Pancreas (tissue), 10 donors: ENCODE measurements around the gene GLIPR2. TPM values are rescaled to one million over a fixed set of nuclear protein-coding genes. Genes with fewer than 3 reads are reported as not detected.

Source experiments
- ATAC-seq, 4 donors: fragments of 200-7000 bp; cut with Tn5 transposase; one replicate each; pipeline versions ENCODE4 v1.8.0 to v1.9.1; 2020; ENCODE audit warnings: mild to moderate bottlenecking in 4 of 4, moderate library complexity in 4 of 4
- DNase-seq, 6 donors: peaks; one replicate each; pipeline ENCODE4 v3.0.0-alpha.2; 2020
- FAIRE-seq: peaks from 2 replicates; lab custom pipeline; 2012; peaks lifted over from hg19 to GRCh38; lab: Jason Lieb, UNC
- H3K27ac ChIP-seq, 4 donors: fragments of 200-600 bp; sonication (generic); 1 replicate in 3 of 4; 2 replicates in 1 of 4; pipeline versions ENCODE4 v1.5.0 to v1.8.0; 2020
- H3K27me3 ChIP-seq, 4 donors: fragments of 200-600 bp; one replicate each; pipeline ENCODE4 v1.8.0; 2021
- H3K36me3 ChIP-seq, 3 donors: fragments of 200-600 bp; sonication (generic) in 1 of 3; one replicate each; pipeline versions ENCODE4 v1.5.0 to v1.8.0; 2020 to 2021
- H3K4me1 ChIP-seq, 3 donors: fragments of 200-600 bp; one replicate each; pipeline ENCODE4 v1.8.0; 2021
- H3K4me3 ChIP-seq, 4 donors: fragments of 200-600 bp; sonication (generic) in 2 of 4; one replicate each; pipeline versions ENCODE4 v1.5.0 to v1.8.0; 2020 to 2021
- H3K9me3 ChIP-seq, 4 donors: fragments of 200-600 bp; one replicate each; pipeline ENCODE4 v1.8.0; 2021
- WGBS, 2 donors: extraction: QIAGEN DNeasy Blood & Tissue Kit; methylation state at CpG; one replicate each; pipeline ENCODE4 v1.1.7; 2013; 5-methylcytosine and 5-hydroxymethylcytosine counted together
- intact Hi-C, 3 donors: fragments of 100-400 bp; cut with DNase I; formaldehyde crosslinking; loops; one replicate each; pipeline versions ENCODE4 v1.11.1 to v1.14.2; 2022
- polyA plus RNA-seq, 2 donors: library from polyadenylated mRNA; stranded (reverse); fragments of 200-250 nt; gene quantifications; one replicate each; pipeline ENCODE4 v1.2.3, GENCODE V29; 2013
- total RNA-seq, 6 donors: library from RNA; stranded (reverse); fragmentation: NEBNext Ultra II Directional in 4 of 6; extraction: Animal tissue kit (Norgen Biotek cat#: 25700) in 4 of 6; gene quantifications; one replicate each; pipeline versions ENCODE4 v1.2.1 to v1.2.4, GENCODE V29; 2021 to 2023
- TF ChIP-seq, protein P1 (sequence below), 4 donors: fragments of 200-600 bp; sonication (generic) in 3 of 4; IDR thresholded peaks; one replicate each; pipeline versions ENCODE4 v1.5.0 to v1.8.0; 2021; ENCODE audit warnings: antibody characterized with exemption in 4 of 4
- donor health status: healthy with polysubstance abuse.
- donor health status: DM: no; HTN: no; CAD: no; lungs with moderate emphysema.
- donor health status: DM: no; HTN: no; CAD: no.
- donor health status: control.
- donor health status: control.
- donor health status: Bipolar disorder and iron deficiency.
- donor health status: DM: yes; HTN: yes; CAD: no.
- donor health status: DM: no; HTN: no; CAD: no.
- donor health status: DM: no; HTN: no; CAD: no.
- donor health status: DM: yes; HTN: yes; CAD: no.

The GLIPR2 gene
- total and polyA plus RNA-seq, 8 donors, result 1.3 to 10.0 (median 4.5) TPM

DNA sequence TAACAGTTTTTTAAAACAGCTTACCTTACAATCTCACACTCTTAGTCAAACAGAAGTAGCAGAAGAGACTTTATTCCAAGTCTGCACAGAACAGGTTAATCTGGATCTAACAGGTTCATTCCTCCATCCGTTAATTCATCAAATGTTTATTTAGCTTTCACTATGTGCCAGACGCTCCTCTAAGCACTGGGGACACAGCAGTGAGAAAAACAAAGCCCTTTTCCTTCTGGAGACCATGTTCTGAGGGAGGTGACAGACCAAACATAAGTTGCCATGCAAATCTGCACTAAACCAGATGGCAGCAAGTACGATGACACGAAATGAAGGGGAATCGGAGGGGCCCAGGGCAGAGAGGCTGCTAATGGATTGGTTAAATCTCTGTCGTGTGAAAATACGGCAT is 17.1 kb upstream of the GLIPR2 start:
- H3K4me3 ChIP-seq, result no peak overlapping the region
- intact Hi-C loops, result no loop called here
- TF ChIP-seq, protein P1, sequence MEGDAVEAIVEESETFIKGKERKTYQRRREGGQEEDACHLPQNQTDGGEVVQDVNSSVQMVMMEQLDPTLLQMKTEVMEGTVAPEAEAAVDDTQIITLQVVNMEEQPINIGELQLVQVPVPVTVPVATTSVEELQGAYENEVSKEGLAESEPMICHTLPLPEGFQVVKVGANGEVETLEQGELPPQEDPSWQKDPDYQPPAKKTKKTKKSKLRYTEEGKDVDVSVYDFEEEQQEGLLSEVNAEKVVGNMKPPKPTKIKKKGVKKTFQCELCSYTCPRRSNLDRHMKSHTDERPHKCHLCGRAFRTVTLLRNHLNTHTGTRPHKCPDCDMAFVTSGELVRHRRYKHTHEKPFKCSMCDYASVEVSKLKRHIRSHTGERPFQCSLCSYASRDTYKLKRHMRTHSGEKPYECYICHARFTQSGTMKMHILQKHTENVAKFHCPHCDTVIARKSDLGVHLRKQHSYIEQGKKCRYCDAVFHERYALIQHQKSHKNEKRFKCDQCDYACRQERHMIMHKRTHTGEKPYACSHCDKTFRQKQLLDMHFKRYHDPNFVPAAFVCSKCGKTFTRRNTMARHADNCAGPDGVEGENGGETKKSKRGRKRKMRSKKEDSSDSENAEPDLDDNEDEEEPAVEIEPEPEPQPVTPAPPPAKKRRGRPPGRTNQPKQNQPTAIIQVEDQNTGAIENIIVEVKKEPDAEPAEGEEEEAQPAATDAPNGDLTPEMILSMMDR (IDR thresholded peaks at IDR 0.05), result no peak
- no peaks in the 10 kb centered on the region for H3K9me3 ChIP-seq
- DNase-seq (no peak), ATAC-seq (peak in 2 of 4 donors; percentile 56 to 76), FAIRE-seq (no peak)
- no peak overlapping the region for H3K27ac ChIP-seq
- no peaks in the 10 kb centered on the region for H3K4me1 ChIP-seq
- no peaks in the 10 kb centered on the region for H3K36me3 ChIP-seq
- 67 to 71% methylated on average over 7 of the region's 7 CpGs for WGBS, 2 donors
- H3K27me3 ChIP-seq, result no peaks in the 10 kb centered on the region

DNA sequence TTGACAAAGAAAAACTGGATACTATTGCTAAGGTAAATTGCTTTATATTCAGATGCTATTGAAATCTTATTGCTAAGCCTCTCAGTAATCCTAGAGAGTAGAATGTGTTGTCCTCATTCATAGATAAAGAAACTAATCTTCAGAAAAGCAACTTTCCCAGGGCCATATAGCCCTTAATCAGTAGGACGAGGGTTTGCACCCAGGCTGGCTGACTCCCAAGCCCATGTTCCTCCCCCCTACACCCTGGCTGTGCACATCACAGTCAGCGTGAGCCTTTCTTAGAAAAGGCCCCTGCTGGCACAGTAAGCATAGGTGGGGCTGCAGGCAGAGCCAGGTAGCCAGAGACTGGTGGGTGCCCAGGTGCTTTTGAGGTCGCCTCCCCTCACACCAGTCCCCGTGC is 15.8 kb upstream of the GLIPR2 start:
- no peak for ATAC-seq
- Histone ChIP-seq H3K4me3 (no peak overlapping the region), H3K9me3 (no peaks in the 10 kb centered on the region), H3K36me3 (no peaks in the 10 kb centered on the region), H3K27me3 (no peaks in the 10 kb centered on the region), H3K27ac (no peak overlapping the region), H3K4me1 (no peaks in the 10 kb centered on the region)
- 71 to 88% methylated on average over 4 of the region's 4 CpGs for WGBS, 2 donors
- TF ChIP-seq, protein P1 (IDR thresholded peaks at IDR 0.05), result no peak
- FAIRE-seq, result no peak
- intact Hi-C loops, result no loop called here
- DNase-seq, result no peak

DNA sequence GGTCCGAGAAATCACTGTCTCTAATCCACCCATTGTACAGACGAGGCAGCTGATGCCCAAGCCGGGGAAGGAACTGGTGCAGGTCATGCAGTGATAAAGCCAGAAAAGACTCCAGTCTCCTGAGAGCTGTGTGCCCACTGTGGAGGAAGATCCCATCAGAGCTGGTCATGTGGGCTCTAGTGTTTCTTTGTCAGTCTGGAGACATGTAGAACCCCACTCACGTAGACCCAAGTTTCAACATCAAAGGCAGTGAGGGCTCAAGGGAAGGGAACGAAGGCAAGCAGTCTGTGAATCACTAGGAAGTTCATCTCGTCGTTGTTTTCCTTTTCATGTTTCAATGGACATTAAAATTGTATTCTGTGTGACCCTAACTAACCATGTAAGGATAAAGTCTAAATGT is 14.6 kb upstream of the GLIPR2 start:
- TF ChIP-seq, protein P1 (IDR thresholded peaks at IDR 0.05), result no peak
- FAIRE-seq (no peak), DNase-seq (no peak), ATAC-seq (no peak)
- Histone ChIP-seq H3K36me3 (no peaks in the 10 kb centered on the region), H3K9me3 (no peaks in the 10 kb centered on the region), H3K4me3 (no peak overlapping the region), H3K27ac (no peak overlapping the region), H3K27me3 (no peaks in the 10 kb centered on the region), H3K4me1 (no peaks in the 10 kb centered on the region)
- 80 to 82% methylated on average over 7 of the region's 7 CpGs for WGBS, 2 donors
- intact Hi-C loops, result no loop called here

DNA sequence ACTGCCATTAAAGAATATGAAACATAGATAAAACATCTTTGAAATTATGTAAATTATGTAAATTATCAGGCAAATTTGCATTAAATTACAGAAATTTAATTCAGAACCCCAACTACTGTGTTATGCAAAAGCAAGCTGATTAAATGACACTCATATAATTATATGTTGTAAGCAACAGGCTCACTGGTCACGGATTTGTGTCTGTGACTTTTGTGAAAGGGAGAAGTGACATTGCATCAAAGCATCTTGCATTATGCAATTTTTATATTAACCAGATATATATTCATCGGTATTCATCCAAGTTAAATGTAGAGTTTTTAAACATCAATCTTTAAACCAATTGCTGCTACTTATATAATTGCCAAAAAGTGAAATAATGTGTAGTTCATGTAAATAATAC is 13.0 kb upstream of the GLIPR2 start:
- H3K27ac ChIP-seq, result no peak overlapping the region
- H3K4me1 ChIP-seq, result no peaks in the 10 kb centered on the region
- DNase-seq (no peak), FAIRE-seq (no peak), ATAC-seq (no peak)
- 79 to 87% methylated on average over 2 of the region's 2 CpGs for WGBS, 2 donors
- H3K9me3 ChIP-seq, result no peaks in the 10 kb centered on the region
- H3K27me3 ChIP-seq, result no peaks in the 10 kb centered on the region
- TF ChIP-seq, protein P1 (IDR thresholded peaks at IDR 0.05), result no peak
- no peak overlapping the region for H3K4me3 ChIP-seq
- intact Hi-C loops, result no loop called here
- no peaks in the 10 kb centered on the region for H3K36me3 ChIP-seq

DNA sequence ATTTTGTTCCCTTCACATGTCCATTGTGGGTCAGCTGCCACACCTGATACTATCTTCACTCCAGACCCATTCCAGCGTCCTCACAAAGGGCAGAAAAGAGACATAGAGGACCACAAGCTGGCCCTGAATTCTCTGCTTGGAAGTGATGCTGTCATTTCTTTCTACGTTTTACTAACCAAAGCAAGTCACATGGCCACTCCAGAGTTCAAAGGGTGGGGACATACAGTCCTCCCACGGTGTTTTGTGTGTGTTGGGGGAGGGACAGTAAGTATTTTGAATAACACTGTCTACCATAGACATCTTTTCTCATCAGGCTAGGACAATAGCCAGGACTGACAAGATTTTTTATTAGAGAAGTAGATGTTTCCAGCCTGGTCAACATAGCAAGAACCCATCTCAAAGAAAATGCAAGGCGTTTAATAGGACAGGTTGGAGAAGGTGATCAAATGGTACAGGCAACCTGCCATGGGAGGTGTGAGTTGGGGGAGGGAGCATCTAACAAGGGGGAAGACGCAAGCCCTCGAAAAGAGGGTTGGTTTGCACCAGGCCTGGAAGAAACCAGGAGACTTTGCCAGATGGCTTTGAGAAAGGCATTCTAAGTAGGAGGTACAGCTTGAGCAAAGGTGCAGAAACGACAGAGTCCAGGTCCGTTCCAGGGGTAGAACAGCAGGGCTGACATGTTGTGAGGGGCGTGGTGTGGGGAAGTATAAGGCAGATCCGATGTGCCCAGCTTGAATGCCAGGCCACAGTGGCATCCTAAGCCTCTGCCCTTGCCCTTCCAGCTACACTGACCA is 11.3 kb upstream of the GLIPR2 start:
- Histone ChIP-seq H3K27me3 (no peaks in the 10 kb centered on the region), H3K4me3 (no peak overlapping the region), H3K36me3 (no peaks in the 10 kb centered on the region), H3K9me3 (no peaks in the 10 kb centered on the region), H3K4me1 (no peaks in the 10 kb centered on the region), H3K27ac (no peak overlapping the region)
- DNase-seq (no peak), ATAC-seq (no peak), FAIRE-seq (no peak)
- 72% methylated on average over 10 of the region's 10 CpGs for WGBS, 2 donors
- intact Hi-C loops, result no loop called here
- TF ChIP-seq, protein P1 (IDR thresholded peaks at IDR 0.05), result no peak
